GM12873 (cell line): ENCODE results near the gene WWOX.
A peak's percentile ranks its signal among the peaks of the same experiment; 100 is the strongest.

Experiments used
- TF ChIP-seq, protein P1 (sequence below): IDR thresholded peaks from 2 replicates; pipeline ENCODE4 v1.5.1; 2012; ENCODE audit warnings: low read depth, mild to moderate bottlenecking, moderate library complexity, low read length, control low read depth; ENCODE audit not compliant: insufficient read depth; ENCODE audit errors: missing control alignments

WWOX gene

DNA sequence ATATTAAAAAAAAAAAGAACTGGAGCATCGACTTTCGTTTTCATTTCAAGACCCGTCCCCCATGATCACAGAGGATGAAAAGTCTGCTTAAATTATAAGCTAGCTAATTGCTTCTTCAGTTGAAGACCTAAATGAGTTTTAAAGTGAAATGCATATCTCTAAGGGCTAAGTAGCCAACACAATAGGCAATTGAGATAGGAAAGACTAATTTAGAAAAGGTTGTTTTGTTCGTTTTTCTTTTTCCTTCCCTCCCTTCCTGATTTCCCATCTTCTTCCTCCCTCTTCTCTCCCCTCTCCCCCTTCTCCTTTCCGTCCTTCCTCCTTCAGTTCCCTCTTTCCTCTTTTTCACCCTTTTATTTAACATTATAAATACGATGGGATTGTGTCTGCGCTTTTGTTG, 377.2 kb downstream of the WWOX start:
- TF ChIP-seq, protein P1, sequence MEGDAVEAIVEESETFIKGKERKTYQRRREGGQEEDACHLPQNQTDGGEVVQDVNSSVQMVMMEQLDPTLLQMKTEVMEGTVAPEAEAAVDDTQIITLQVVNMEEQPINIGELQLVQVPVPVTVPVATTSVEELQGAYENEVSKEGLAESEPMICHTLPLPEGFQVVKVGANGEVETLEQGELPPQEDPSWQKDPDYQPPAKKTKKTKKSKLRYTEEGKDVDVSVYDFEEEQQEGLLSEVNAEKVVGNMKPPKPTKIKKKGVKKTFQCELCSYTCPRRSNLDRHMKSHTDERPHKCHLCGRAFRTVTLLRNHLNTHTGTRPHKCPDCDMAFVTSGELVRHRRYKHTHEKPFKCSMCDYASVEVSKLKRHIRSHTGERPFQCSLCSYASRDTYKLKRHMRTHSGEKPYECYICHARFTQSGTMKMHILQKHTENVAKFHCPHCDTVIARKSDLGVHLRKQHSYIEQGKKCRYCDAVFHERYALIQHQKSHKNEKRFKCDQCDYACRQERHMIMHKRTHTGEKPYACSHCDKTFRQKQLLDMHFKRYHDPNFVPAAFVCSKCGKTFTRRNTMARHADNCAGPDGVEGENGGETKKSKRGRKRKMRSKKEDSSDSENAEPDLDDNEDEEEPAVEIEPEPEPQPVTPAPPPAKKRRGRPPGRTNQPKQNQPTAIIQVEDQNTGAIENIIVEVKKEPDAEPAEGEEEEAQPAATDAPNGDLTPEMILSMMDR, result no peak

DNA sequence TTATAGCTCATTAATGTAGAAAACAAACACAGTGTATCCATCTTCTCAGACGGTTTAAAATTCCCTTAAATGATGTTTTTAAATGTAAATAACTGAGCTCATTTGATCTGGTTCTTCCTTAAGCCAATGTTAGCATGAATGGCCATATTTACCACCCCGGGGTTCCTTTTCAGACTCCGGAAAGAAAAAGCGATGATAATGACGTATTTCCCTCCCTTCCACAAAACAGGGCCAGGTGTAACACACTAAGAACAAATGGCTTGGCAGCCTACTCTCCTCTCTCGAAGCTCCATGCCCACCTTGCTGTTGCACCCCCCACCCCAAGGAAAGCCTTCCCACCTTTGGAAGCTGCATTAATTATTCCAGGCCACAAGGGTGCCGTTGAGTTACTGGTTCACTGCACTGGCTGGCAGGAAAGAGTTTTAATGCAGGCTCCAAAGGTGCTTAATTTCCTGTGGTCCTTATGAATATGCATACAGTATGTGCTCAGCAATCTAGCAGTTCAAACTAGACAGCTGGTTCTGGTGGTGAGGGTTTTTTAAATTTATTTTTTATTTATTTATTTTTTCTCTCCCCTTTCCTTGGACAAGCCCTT, 378.9 kb downstream of the WWOX start:
- TF ChIP-seq, protein P1, result peak; percentile 52

DNA sequence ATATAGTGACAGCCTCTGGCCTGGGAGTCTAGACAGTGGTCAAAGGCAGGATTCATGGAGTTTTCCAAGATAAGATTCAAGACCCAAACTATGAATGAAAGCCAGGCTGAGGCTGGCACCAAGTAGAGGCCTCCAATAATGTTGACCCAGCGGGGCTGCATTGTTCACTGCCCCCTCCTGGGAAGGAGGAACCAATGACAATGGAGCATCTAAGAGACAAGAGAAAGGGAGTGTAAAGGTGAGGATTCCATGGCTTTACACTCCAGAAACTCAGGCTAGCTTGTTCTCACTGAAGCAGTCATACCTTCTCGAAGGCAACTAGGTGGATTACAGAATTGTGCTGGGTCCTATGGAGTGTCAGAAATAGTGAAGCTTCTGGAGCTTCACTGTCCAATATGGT, 380.3 kb downstream of the WWOX start:
- TF ChIP-seq, protein P1, result no peak

DNA sequence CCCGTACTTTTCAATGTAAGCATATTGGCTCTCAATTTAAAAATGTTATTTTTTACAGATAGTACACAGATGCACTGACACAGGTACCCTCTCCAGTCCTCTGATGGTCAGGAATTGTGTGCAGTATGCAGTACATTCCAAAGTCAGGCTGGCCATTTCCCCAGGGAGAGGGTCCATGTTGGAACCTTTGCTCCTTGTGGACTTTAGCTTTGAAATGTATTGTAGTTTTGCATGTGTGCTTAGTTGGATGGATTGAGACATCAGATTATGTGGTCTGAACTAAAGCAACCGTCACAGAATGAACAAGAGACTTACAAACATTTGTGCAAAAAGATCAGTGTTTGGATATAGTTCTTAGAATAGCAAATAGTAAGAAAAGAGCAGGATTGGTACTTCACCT, 381.1 kb downstream of the WWOX start:
- TF ChIP-seq, protein P1, result no peak

GRCh38 chr16:78483124-78483992, 383.9 kb downstream of the WWOX start:
- TF ChIP-seq, protein P1, result no peak

DNA sequence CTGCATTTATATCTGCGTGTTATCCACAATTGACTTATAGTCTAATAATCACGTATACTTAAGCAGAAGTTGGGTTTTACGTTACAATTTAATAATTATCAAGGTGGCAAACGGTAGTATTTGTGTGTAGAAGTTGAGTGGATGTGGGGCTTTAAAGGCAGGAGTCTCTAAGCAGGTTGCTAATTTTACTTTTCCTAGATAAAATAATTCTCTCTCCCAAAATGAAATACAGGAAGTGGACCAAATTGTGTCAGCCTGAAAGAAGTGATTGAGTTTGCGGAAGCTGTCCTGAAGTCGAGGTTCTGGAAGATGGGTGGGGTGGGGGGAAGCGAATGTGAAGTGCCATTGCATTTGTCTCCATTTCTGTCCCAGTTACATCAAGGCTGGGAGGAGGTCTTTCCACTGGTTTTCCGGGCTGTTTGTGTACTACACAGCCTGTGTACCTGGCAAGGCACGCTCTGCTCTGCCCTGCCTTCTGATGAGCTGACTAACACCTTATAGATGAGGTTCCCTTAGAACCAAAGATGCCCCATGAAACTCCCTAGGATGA, 385.1 kb downstream of the WWOX start:
- TF ChIP-seq, protein P1, result no peak

GRCh38 chr16:78485188-78485916, 385.9 kb downstream of the WWOX start:
- TF ChIP-seq, protein P1, result no peak
